Kidney (tissue), 14 donors: ENCODE data around the gene TRIP11. TPM values are rescaled to one million over a fixed set of nuclear protein-coding genes. Genes with fewer than 3 reads are reported as not detected.

Experiments used
- DNase-seq, 5 donors: peaks; one replicate each; pipeline ENCODE4 v3.0.0-alpha.2; 2013 to 2020
- FAIRE-seq: peaks from 2 replicates; lab custom pipeline; 2012; peaks lifted over from hg19 to GRCh38; lab: Jason Lieb, UNC
- H3K27ac ChIP-seq, 2 donors: one replicate each; pipeline ENCODE4 v1.7.0; 2013; ENCODE audit warnings: low read depth in 2 of 2, low read length in 2 of 2, inconsistent platforms in 1 of 2
- H3K27me3 ChIP-seq: one replicate; pipeline ENCODE4 v1.7.1; 2013; ENCODE audit warnings: low read length, inconsistent platforms; ENCODE audit not compliant: control insufficient read depth, insufficient read depth
- H3K36me3 ChIP-seq, 3 donors: one replicate each; pipeline versions ENCODE4 v1.7.0 to v1.7.1; 2013; ENCODE audit warnings: low read length in 3 of 3, control low read depth in 1 of 3, inconsistent platforms in 1 of 3; ENCODE audit not compliant: insufficient read depth in 3 of 3, control insufficient read depth in 2 of 3
- H3K4me1 ChIP-seq, 3 donors: one replicate each; pipeline versions ENCODE4 v1.7.0 to v1.7.1; 2013; ENCODE audit warnings: low read length in 3 of 3, inconsistent platforms in 1 of 3, low read depth in 1 of 3; ENCODE audit not compliant: control insufficient read depth in 2 of 3, insufficient read depth in 2 of 3
- H3K4me3 ChIP-seq, 3 donors: one replicate each; pipeline versions ENCODE4 v1.7.0 to v1.8.1; 2013; ENCODE audit warnings: low read length in 3 of 3, control low read depth in 1 of 3, inconsistent platforms in 1 of 3
- H3K9ac ChIP-seq, 3 donors: one replicate each; pipeline versions ENCODE4 v1.7.0 to v1.7.1; 2013; ENCODE audit warnings: low read length in 3 of 3, control low read depth in 1 of 3, inconsistent platforms in 1 of 3
- H3K9me3 ChIP-seq, 3 donors: one replicate each; pipeline versions ENCODE4 v1.7.0 to v1.7.1; 2013; ENCODE audit warnings: low read length in 3 of 3, control low read depth in 1 of 3, inconsistent platforms in 1 of 3; ENCODE audit not compliant: control insufficient read depth in 2 of 3, insufficient read depth in 1 of 3
- intact Hi-C: fragments of 100-400 bp; cut with DNase I; formaldehyde crosslinking; loops from one replicate; pipeline ENCODE4 v1.11.1; 2022
- polyA plus RNA-seq: library from polyadenylated mRNA; stranded (reverse); fragments of 350-450 nt; fragmentation: Illumina TruSeq; extraction: RNeasy Lipid Tissue Mini Kit (QIAGEN cat#74804); gene quantifications from one replicate; pipeline ENCODE4 v1.2.3, GENCODE V29; 2014; ENCODE audit warnings: low read depth, low replicate concordance; ENCODE audit not compliant: insufficient read depth
- total RNA-seq: library from RNA; stranded (reverse); fragmentation: NEBNext Ultra II Directional; extraction: Animal tissue kit (Norgen Biotek cat#: 25700); gene quantifications from one replicate; pipeline ENCODE4 v1.2.1, GENCODE V29; 2021
- TF ChIP-seq, protein P1 (sequence below): IDR thresholded peaks from 3 replicates; pipeline ENCODE4 v1.5.1; 2012; ENCODE audit warnings: mild to moderate bottlenecking, moderate library complexity, borderline replicate concordance; ENCODE audit not compliant: insufficient read depth; ENCODE audit errors: extremely low read depth
- donor health status: control.
- donor health status: control.
- donor health status: control.
- donor health status: control.
- donor health status: control.
- donor health status: DM: yes; HTN: yes; CAD: no.
- donor health status: Normal renal cell carcinoma (clear cell type).

TRIP11 gene
- total and polyA plus RNA-seq, 2 donors from 2014 or later, result 6.2 to 71.5 TPM

DNA sequence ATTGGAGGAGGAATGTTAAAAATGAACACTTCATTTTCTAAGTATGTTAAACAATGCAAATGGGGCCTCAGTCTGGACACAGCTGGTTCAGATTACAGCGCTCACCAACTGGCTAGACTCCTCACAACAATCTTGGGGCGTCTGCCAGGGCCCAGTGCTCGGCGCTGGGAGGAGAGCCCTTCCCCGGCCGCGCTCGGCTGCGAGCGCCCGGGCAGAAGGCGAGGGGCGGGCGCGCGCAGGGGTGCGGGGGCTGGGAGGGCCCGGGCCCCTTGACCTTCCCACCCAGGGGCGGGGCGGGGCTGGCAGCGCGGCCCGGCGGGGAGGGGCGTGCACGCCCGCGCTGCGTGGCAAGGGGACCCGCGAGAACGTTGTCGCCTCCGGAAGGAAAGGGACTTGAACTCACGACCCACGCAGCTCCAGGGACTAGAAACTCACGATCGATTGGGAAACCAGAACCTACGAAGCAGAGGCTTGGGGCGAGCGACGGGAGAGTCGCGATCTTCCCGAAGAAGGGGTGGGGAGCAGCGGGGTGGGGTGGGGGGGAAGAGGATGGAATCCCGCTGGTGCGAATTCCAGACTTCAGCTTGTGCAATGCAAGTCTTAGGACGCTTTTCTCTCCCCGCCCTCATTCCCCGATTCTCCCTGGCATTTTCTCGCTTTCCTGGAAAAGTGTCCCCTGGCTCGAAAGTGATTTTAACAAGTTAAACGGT, 92.2 kb downstream of the TRIP11 start, which contains the start of gene FBLN5:
TSS of gene FBLN5 (minus strand) at position 220 of the 710 bp plus-strand sequence. CDS start 465 bp downstream, outside the sequence.
- Histone ChIP-seq H3K27me3 (no peaks in the 10 kb centered on the region), H3K4me3 (peak within 1 kb of the TSS; percentile 74 to 81 (median 81)), H3K9ac (peak within 1 kb of the TSS; percentile 30 to 75 (median 69)), H3K36me3 (no peaks in the 10 kb centered on the region), H3K27ac (peak within 1 kb of the TSS in 1 of 2 donors; percentile 36), H3K9me3 (no peaks in the 10 kb centered on the region), H3K4me1 (peaks cover 2 to 4% (median 3%) of the 10 kb centered on the region in 3 donors)
- FAIRE-seq, result no peak
- TF ChIP-seq, protein P1, sequence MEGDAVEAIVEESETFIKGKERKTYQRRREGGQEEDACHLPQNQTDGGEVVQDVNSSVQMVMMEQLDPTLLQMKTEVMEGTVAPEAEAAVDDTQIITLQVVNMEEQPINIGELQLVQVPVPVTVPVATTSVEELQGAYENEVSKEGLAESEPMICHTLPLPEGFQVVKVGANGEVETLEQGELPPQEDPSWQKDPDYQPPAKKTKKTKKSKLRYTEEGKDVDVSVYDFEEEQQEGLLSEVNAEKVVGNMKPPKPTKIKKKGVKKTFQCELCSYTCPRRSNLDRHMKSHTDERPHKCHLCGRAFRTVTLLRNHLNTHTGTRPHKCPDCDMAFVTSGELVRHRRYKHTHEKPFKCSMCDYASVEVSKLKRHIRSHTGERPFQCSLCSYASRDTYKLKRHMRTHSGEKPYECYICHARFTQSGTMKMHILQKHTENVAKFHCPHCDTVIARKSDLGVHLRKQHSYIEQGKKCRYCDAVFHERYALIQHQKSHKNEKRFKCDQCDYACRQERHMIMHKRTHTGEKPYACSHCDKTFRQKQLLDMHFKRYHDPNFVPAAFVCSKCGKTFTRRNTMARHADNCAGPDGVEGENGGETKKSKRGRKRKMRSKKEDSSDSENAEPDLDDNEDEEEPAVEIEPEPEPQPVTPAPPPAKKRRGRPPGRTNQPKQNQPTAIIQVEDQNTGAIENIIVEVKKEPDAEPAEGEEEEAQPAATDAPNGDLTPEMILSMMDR, result no peak
- intact Hi-C loops, result no loop called here
- DNase-seq, result peak; percentile 64 to 93 (median 80)

- Histone ChIP-seq H3K9me3 (no peaks in the 10 kb centered on the region), H3K4me1 (peaks cover 2 to 4% (median 3%) of the 10 kb centered on the region in 3 donors), H3K27me3 (no peaks in the 10 kb centered on the region), H3K27ac (peak overlapping the region in 1 of 2 donors; percentile 36), H3K9ac (peak overlapping the region; percentile 30 to 75 (median 69)), H3K4me3 (peak overlapping the region; percentile 74 to 81 (median 81)), H3K36me3 (no peaks in the 10 kb centered on the region)
- FAIRE-seq (no peak), DNase-seq (peak in 2 of 5 donors; percentile 21 to 53)
- intact Hi-C loops, result no loop called here
- TF ChIP-seq, protein P1, result no peak
Observed at GRCh38 chr14:91946622-91947474, 93.0 kb downstream of the TRIP11 start.

DNA sequence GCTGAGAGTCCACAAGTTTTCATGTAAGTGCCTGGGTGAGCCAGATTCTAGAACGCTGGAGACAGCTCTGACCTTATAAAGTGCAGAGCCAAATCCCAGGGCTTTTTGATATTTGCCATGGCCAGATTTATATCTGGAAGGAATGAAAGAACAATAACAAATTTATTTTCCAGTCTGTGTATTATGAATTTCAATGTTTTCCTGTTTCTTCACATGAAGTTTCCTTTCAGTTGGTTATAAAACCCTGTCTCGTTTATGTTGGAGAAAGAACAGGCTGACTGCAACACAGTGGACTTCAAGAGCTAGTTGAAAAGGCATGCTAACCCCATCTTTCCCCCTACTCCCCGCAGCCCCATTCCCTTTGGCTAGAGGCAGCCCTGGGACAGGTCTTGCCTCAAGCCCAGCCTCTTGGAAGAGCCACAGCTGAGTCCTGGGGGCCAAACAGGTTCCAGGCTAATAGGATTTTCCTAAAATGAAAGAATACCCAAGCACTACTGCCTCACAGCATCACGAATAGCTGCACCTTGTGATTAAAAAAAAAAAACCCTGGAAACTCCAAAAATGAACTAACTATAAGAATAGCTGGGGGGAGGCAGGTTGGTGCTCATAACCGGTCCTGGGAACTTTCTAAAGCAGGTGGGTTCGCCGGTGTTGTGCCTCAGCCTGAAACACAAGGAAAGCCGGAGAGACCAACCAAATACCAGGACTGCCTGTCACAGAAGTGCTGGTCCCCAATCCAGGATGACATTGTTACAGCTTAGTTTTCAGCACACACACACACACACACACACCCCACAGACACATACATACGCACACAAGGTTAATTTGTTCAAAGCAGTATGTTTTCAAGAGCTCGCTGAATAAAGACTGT, 93.9 kb downstream of the TRIP11 start:
- Histone ChIP-seq H3K9ac (peak overlapping the region; percentile 2 to 69 (median 33)), H3K27ac (no peak overlapping the region), H3K4me3 (peak overlapping the region; percentile 74 to 81 (median 81)), H3K27me3 (no peaks in the 10 kb centered on the region), H3K9me3 (no peaks in the 10 kb centered on the region), H3K4me1 (peaks cover 2 to 4% (median 3%) of the 10 kb centered on the region in 3 donors), H3K36me3 (no peaks in the 10 kb centered on the region)
- intact Hi-C loops, result no loop called here
- no peak for FAIRE-seq
- no peak for DNase-seq
- TF ChIP-seq, protein P1, result no peak
